ENCODE data around the gene TRAF3IP1. TPM values are rescaled to one million over a fixed set of nuclear protein-coding genes. Genes with fewer than 3 reads are reported as not detected.

Gene TRAF3IP1
- polyA plus RNA-seq, 4 donors, result 5.1 to 10.1 (median 7.5) TPM

GRCh38 chr2:238277695-238278094, 42.6 kb upstream of the TRAF3IP1 start:
- WGBS, 3 donors, result 84 to 88% (median 88%) methylated on average over 15 of the region's 15 CpGs
- H3K4me3 ChIP-seq (ENCODE audit: low read depth in 1 of 3, low read length in 3 of 3), result no peak overlapping the region
- H3K27me3 ChIP-seq (ENCODE audit: control insufficient read depth in 3 of 3, insufficient read depth in 3 of 3, low read length in 3 of 3), result no peaks in the 10 kb centered on the region
- FAIRE-seq (no peak), DNase-seq (no peak)
- peaks cover 2 to 40% (median 9%) of the 10 kb centered on the region in 3 donors for H3K4me1 ChIP-seq (ENCODE audit: control insufficient read depth in 3 of 3, insufficient read depth in 2 of 3, low read depth in 1 of 3, low read length in 2 of 3)
- no peaks in the 10 kb centered on the region for H3K9me3 ChIP-seq (ENCODE audit: control insufficient read depth in 2 of 2, insufficient read depth in 1 of 2, low read depth in 1 of 2, low read length in 1 of 2)
- no peak overlapping the region for H3K27ac ChIP-seq (ENCODE audit: low read depth in 1 of 3, low read length in 2 of 3)
- peaks cover 0 to 70% (median 9%) of the 10 kb centered on the region in 3 donors for H3K36me3 ChIP-seq (ENCODE audit: control insufficient read depth in 3 of 3, insufficient read depth in 2 of 3, low read depth in 1 of 3, low read length in 3 of 3)

DNA sequence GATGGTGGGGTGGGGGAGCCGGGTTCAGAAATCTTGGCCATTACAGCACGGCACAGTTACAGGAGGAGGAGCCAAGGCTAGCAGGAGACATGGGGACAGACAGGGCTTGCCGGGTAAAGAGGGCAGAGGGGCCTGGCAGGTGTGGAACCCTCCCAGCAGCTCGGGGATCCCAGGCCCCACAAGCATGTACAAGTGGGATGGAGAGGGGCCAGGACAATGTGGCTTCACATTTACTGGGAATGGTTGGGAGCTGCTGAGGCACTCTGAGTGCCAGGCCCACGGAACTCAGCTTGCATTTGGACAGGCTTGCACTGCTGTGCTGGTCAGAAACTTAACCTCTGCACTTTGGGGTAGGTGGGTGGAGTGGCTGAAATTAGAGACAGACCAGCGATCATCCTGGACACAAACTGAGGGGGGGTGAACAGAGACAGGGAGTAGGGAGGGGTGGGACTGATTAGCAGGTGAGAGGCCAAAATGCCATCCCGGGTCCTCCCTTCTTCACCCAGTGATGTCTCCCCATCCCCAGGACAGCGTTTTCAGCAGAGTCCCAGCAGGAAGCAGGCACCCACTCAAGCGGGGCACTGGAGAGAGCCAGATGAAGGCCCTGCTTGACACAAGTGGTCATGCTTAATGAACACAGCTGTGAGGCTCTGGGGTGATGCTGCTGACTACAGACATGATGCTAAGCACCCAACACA, 41.5 kb upstream of the TRAF3IP1 start:
- Histone ChIP-seq H3K27ac (ENCODE audit: low read depth in 1 of 3, low read length in 2 of 3) (no peak overlapping the region), H3K27me3 (ENCODE audit: control insufficient read depth in 3 of 3, insufficient read depth in 3 of 3, low read length in 3 of 3) (no peaks in the 10 kb centered on the region), H3K36me3 (ENCODE audit: control insufficient read depth in 3 of 3, insufficient read depth in 2 of 3, low read depth in 1 of 3, low read length in 3 of 3) (peaks cover 0 to 73% (median 8%) of the 10 kb centered on the region in 3 donors), H3K4me1 (ENCODE audit: control insufficient read depth in 3 of 3, insufficient read depth in 2 of 3, low read depth in 1 of 3, low read length in 2 of 3) (peaks cover 2 to 49% (median 16%) of the 10 kb centered on the region in 3 donors), H3K9me3 (ENCODE audit: control insufficient read depth in 2 of 2, insufficient read depth in 1 of 2, low read depth in 1 of 2, low read length in 1 of 2) (no peaks in the 10 kb centered on the region), H3K4me3 (ENCODE audit: low read depth in 1 of 3, low read length in 3 of 3) (no peak overlapping the region)
- no peak for DNase-seq
- no peak for FAIRE-seq
- WGBS, 3 donors, result 60 to 73% (median 71%) methylated on average over 9 of the region's 9 CpGs

DNA sequence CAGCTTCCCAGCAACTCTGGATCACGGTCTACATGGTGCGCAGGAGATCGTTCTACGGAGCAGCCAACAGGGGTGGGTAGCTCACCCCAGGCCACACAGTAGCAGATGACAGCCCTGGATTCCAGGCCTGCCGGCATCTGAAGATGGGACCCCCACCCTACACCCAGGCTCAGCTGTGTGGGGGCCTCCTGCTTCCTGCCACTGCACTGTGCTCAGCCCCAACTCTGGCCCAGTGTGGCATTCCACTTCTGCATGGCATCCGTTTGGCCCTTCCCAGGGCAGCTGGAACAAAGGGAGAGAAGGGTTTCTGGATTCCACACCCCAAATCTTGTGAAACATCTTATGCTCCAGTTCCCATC, 41.0 kb upstream of the TRAF3IP1 start:
- peaks cover 0 to 69% (median 8%) of the 10 kb centered on the region in 3 donors for H3K36me3 ChIP-seq (ENCODE audit: control insufficient read depth in 3 of 3, insufficient read depth in 2 of 3, low read depth in 1 of 3, low read length in 3 of 3)
- no peaks in the 10 kb centered on the region for H3K9me3 ChIP-seq (ENCODE audit: control insufficient read depth in 2 of 2, insufficient read depth in 1 of 2, low read depth in 1 of 2, low read length in 1 of 2)
- no peaks in the 10 kb centered on the region for H3K27me3 ChIP-seq (ENCODE audit: control insufficient read depth in 3 of 3, insufficient read depth in 3 of 3, low read length in 3 of 3)
- DNase-seq, result no peak
- no peak overlapping the region for H3K4me3 ChIP-seq (ENCODE audit: low read depth in 1 of 3, low read length in 3 of 3)
- H3K4me1 ChIP-seq (ENCODE audit: control insufficient read depth in 3 of 3, insufficient read depth in 2 of 3, low read depth in 1 of 3, low read length in 2 of 3), result peaks cover 2 to 50% (median 19%) of the 10 kb centered on the region in 3 donors
- 83 to 96% (median 95%) methylated on average over 6 of the region's 6 CpGs for WGBS, 3 donors
- FAIRE-seq, result no peak
- peak overlapping the region in 1 of 3 donors; percentile 77 for H3K27ac ChIP-seq (ENCODE audit: low read depth in 1 of 3, low read length in 2 of 3)

- Histone ChIP-seq H3K9me3 (ENCODE audit: control insufficient read depth in 2 of 2, insufficient read depth in 1 of 2, low read depth in 1 of 2, low read length in 1 of 2) (no peaks in the 10 kb centered on the region), H3K4me3 (ENCODE audit: low read depth in 1 of 3, low read length in 3 of 3) (no peak overlapping the region), H3K36me3 (ENCODE audit: control insufficient read depth in 3 of 3, insufficient read depth in 2 of 3, low read depth in 1 of 3, low read length in 3 of 3) (peaks cover 0 to 63% (median 8%) of the 10 kb centered on the region in 3 donors), H3K27ac (ENCODE audit: low read depth in 1 of 3, low read length in 2 of 3) (peak overlapping the region; percentile 22 to 77 (median 72)), H3K4me1 (ENCODE audit: control insufficient read depth in 3 of 3, insufficient read depth in 2 of 3, low read depth in 1 of 3, low read length in 2 of 3) (peaks cover 7 to 50% (median 24%) of the 10 kb centered on the region in 3 donors), H3K27me3 (ENCODE audit: control insufficient read depth in 3 of 3, insufficient read depth in 3 of 3, low read length in 3 of 3) (no peaks in the 10 kb centered on the region)
- peak; percentile 77 to 85 for DNase-seq
- no peak for FAIRE-seq
- 25 to 61% (median 44%) methylated on average over 12 of the region's 12 CpGs for whole genome bisulfite sequencing, 3 donors
Observed at GRCh38 chr2:238280083-238280825, 40.1 kb upstream of the TRAF3IP1 start.

GRCh38 chr2:238281826-238282480, 38.4 kb upstream of the TRAF3IP1 start:
- 87 to 91% (median 88%) methylated on average over 13 of the region's 13 CpGs for WGBS, 3 donors
- Histone ChIP-seq H3K36me3 (ENCODE audit: control insufficient read depth in 3 of 3, insufficient read depth in 2 of 3, low read depth in 1 of 3, low read length in 3 of 3) (peaks cover 0 to 54% (median under 1%) of the 10 kb centered on the region in 3 donors), H3K27me3 (ENCODE audit: control insufficient read depth in 3 of 3, insufficient read depth in 3 of 3, low read length in 3 of 3) (no peaks in the 10 kb centered on the region), H3K9me3 (ENCODE audit: control insufficient read depth in 2 of 2, insufficient read depth in 1 of 2, low read depth in 1 of 2, low read length in 1 of 2) (no peaks in the 10 kb centered on the region), H3K4me1 (ENCODE audit: control insufficient read depth in 3 of 3, insufficient read depth in 2 of 3, low read depth in 1 of 3, low read length in 2 of 3) (peaks cover 9 to 61% (median 27%) of the 10 kb centered on the region in 3 donors), H3K27ac (ENCODE audit: low read depth in 1 of 3, low read length in 2 of 3) (no peak overlapping the region), H3K4me3 (ENCODE audit: low read depth in 1 of 3, low read length in 3 of 3) (no peak overlapping the region)
- FAIRE-seq (no peak), DNase-seq (no peak)

DNA sequence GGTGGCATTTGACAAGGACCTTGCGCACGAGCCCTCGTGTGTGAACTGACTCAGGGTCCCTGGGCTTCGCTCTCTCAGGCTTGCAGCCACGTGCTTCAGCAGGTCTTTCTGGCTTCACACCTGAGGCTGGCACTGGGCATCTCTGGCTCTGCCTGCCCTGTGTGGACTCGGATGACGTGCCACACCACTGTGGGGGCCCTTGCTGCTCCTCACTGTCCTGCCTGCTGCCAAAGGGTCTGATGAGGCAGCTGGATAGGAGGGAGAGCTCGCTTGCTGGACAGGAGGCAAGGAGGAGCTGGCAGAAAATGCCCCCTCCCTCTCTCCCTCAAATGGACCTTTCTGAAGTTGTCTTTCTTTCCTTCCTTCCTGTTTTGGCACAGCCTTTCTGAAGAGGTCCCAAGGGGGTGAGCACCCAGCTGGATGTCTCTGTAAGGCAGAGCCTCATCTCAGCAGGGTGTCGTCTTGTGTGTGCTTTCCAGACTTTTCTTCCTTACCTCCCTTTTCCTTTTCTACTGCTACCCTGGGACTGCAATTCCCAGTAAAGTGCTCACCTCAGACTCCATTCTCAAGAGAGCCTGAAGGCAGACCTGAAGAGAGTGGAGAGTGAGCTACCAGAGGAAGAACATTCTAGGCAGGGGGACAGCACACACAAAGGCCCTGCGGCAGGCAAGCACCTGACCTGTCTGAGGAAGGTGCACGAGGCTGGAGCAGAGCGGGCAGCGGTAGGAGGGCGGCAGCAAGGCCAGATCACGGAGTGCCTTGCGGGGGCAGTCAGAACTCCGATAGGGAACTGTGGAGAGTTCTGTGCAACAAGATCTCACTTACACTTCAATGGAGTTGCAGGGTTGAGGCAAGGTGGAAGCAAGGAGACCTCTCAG, 37.2 kb upstream of the TRAF3IP1 start:
- FAIRE-seq, result no peak
- DNase-seq, result no peak
- peaks cover 0 to 49% (median 0%) of the 10 kb centered on the region in 3 donors for H3K36me3 ChIP-seq (ENCODE audit: control insufficient read depth in 3 of 3, insufficient read depth in 2 of 3, low read depth in 1 of 3, low read length in 3 of 3)
- H3K4me3 ChIP-seq (ENCODE audit: low read depth in 1 of 3, low read length in 3 of 3), result no peak overlapping the region
- no peaks in the 10 kb centered on the region for H3K9me3 ChIP-seq (ENCODE audit: control insufficient read depth in 2 of 2, insufficient read depth in 1 of 2, low read depth in 1 of 2, low read length in 1 of 2)
- H3K27ac ChIP-seq (ENCODE audit: low read depth in 1 of 3, low read length in 2 of 3), result peak overlapping the region in 1 of 3 donors; percentile 12
- no peaks in the 10 kb centered on the region for H3K27me3 ChIP-seq (ENCODE audit: control insufficient read depth in 3 of 3, insufficient read depth in 3 of 3, low read length in 3 of 3)
- 87 to 91% (median 89%) methylated on average over 17 of the region's 17 CpGs for WGBS, 3 donors
- peaks cover 9 to 68% (median 31%) of the 10 kb centered on the region in 3 donors for H3K4me1 ChIP-seq (ENCODE audit: control insufficient read depth in 3 of 3, insufficient read depth in 2 of 3, low read depth in 1 of 3, low read length in 2 of 3)

GRCh38 chr2:238284802-238285515, 35.4 kb upstream of the TRAF3IP1 start:
- DNase-seq (peak; percentile 53 to 58), FAIRE-seq (no peak)
- 31 to 64% (median 36%) methylated on average over 11 of the region's 11 CpGs for WGBS, 3 donors
- Histone ChIP-seq H3K4me3 (ENCODE audit: low read depth in 1 of 3, low read length in 3 of 3) (peak overlapping the region in 1 of 3 donors; percentile 5), H3K9me3 (ENCODE audit: control insufficient read depth in 2 of 2, insufficient read depth in 1 of 2, low read depth in 1 of 2, low read length in 1 of 2) (no peaks in the 10 kb centered on the region), H3K27ac (ENCODE audit: low read depth in 1 of 3, low read length in 2 of 3) (peak overlapping the region; percentile 77 to 94 (median 91)), H3K27me3 (ENCODE audit: control insufficient read depth in 3 of 3, insufficient read depth in 3 of 3, low read length in 3 of 3) (no peaks in the 10 kb centered on the region), H3K36me3 (ENCODE audit: control insufficient read depth in 3 of 3, insufficient read depth in 2 of 3, low read depth in 1 of 3, low read length in 3 of 3) (peaks cover 0 to 33% (median 0%) of the 10 kb centered on the region in 3 donors), H3K4me1 (ENCODE audit: control insufficient read depth in 3 of 3, insufficient read depth in 2 of 3, low read depth in 1 of 3, low read length in 2 of 3) (peaks cover 8 to 61% (median 36%) of the 10 kb centered on the region in 3 donors)
